NK-92 treated with Interleukin-12 subunit alpha and Interleukin-12 subunit beta, amount 100 ng/mL, for 24 hours (cell line): Measurements from ENCODE around the gene NKAIN2.

Source experiments
- DNase-seq: peaks from one replicate; lab custom pipeline; 2025; lab: John Stamatoyannopoulos, UW

The NKAIN2 gene

DNA sequence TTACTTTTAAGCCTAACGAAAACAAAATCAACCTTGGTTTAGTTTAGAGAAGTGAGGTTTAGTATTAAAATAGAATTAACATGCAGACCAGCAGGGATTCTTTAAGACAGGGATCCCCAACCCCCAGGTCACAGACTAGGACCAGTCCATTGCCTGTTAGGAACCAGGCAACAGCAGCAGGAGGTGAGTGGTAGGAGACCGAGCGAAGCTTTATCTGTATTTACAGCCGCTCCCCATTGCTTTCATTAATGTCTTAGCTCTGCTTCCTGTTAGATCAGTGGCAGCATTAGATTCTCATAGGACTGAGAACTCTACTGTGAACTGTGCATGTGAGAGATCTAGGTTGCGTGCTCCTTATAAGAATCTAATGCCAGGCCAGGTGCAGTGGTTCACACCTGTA lies 225.9 kb downstream of the NKAIN2 start:
- no peak for DNase-seq

DNA sequence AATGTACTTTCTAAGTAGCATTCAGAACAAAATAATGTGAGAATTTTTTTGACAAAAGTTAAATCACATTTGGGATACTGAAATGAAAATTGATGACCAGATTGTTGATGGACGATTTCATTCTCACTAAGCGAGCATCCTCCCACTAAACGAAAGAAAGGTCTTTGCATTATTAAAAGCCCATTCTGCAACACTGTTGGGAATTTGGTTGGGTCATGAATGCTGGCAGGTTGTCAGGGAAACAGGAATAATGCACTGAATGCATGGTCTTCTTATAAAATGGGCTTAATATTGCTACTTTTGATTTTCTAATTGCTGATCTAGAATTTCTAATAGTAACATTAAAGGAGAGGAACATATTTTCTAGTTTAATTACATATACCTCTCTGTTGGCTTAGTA lies 229.8 kb downstream of the NKAIN2 start:
- DNase-seq = no peak

DNA sequence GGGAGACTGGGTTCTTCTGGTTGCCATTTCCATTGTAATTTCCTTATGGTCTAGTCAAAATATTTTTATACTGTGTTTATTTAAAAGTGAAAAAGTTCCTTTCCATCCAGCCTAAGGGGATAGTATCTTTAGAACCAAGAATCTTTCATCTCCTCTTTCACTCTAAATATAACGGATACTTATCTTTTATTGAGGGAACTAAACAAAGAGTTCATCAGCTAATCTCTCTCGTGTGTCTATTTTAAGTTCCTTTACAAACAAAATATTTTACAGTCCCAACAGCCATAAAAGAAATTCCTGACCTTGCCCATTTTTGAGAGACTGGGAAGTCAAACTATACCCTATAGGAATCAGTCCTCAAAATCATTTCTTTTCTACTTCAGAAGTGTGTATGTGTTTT lies 232.7 kb downstream of the NKAIN2 start:
- DNase-seq = no peak

DNA sequence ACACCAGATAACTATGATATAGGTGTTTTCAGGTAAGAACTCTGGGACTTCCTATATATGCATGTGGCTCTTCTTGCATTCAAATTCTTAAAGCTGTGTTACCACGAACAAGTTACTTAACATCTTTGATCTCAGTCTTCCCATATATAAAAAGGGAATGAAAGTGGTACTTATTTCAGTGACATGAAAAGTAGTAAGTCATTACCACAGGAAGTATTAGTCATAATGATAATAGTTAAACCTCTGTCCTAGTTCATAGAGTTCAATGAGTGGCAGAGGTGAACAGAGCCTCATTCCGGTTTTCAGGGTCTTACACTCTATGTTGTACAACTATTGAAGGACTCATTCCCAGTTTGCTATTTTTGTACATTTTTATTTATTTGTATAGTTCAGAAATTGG lies 237.0 kb downstream of the NKAIN2 start:
- DNase-seq = no peak

DNA sequence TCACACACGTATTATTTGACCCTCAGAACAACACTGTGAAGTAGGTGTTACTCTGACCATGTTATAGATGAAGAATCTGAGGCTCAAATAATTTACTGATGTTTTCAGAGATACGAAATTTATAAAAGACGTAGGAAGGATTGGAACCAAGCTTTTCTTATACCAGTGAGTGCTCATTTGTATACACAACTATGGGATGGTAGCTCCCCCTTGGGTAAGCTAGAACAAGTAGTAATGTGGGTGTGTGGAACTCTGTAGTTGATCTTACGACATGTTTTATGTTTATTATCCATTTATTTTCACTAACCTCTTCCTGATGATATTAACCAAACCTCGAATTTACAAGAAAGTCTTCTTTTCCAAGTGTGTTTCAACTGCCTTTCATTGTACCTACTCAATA lies 248.5 kb downstream of the NKAIN2 start:
- DNase-seq = no peak

DNA sequence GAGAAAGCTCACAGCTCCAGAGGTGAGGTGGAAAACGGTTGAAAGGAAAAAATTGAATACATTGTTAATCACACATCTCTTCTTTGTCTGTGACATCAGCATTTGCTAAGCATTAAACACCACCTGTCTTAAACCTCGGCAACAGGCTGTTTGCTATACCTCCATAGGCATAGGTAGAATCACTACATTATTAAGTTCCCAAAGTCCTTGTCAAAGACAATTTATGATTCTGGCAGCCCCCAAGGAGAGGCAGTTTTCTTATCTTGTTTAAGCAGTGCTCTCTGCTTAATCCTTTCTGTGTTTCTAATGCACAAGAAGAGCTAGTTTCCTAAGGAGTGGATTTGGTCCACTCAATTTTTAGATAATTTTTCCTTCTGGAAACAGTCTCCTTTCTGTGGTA lies 249.7 kb downstream of the NKAIN2 start:
- no peak for DNase-seq

DNA sequence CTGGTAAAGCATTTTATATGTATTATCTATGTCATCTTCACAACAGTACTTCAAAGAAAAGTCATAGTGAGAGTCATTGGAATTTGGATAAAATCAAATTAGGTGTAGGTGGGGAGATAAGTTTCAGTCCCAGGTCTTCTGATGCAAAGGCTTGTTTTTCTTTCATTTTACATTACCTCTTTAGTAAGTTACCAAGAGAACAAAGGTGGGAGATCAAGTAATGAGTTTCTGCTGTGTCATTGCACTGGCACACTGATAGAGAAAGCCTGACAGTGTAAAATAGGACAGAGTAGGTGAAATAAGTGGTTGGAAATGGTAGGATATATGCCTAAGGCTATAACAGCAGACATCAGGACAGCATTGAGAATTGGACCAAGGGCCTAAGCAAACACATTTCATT lies 250.4 kb downstream of the NKAIN2 start:
- no peak for DNase-seq

DNA sequence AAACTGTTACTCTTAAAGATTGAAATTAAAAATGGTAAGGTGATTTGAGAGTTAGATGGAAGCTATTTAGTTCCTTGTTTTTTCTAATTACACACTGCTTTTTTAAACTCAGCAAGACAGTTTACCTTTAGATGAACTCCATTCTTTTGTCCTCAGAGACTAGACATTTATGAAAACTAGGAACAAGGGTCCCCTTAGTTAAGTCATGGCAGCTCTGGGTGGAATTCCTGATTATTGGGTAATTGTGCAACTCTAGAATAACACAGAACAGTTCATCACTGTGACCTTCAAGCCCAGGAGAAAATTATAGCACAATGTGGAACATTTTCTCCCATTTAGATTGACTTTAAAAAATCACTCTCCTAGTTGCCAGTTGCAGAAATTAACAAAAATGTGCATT lies 251.7 kb downstream of the NKAIN2 start:
- DNase-seq = no peak

DNA sequence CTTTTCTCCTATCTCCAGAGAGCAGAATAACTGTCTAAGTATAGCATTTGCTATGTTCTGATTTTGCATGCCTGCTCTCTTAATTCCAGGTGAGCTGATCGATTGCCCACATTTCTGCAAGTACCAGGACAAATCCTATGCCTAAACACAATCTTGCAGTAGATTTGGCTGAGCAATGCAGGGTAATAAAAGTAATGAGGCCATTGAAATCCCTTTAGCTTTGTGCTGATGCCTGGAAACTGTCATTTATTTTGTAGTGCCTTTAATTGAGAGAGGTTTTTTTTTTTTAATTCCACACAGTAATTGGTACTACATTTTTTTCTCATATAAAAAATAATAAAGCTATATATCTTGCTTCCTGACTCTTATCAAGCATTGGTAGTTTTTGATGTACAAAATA lies 252.3 kb downstream of the NKAIN2 start:
- DNase-seq = no peak

DNA sequence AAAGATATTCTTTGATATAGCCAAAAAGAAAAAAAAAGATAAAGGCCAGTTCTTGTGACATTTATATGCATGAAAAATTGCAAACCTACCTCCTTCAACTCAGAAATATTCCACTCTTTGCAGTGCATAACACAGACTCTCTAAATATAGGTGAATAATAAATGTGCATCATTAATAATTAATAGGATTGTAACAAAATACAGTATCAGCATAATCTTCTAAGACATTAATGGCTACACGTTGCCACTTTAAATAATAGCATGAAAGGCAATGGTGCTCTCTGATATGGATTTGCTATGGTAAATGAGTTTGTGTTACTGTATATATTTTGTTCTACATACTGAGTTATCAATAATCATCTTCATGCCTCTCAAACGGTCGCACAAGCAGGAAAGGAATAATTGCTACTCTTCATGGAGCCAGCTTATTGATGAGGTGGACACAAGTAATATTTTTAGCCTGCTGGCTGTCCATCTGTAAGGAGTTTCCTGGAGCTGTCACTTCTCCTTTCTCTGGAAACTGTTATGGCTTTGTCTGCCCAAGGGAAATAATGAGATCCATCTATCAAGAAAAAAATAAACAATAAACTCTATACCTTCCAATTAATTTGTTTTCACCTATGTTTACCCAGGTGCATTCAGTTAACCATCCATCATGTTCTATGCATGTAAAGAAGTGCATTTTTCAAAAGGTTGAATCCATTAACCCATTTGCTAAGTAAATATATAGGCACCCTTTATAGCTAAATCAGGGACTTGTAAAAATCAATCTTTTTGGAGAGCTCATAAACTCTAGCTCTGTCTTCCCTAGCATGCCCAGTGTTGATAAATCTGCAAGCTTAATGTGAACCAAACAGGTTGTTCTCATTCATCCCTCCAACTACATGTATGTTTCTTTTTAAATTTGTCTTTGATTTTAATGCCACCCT lies 253.0 kb downstream of the NKAIN2 start:
- DNase-seq = no peak

DNA sequence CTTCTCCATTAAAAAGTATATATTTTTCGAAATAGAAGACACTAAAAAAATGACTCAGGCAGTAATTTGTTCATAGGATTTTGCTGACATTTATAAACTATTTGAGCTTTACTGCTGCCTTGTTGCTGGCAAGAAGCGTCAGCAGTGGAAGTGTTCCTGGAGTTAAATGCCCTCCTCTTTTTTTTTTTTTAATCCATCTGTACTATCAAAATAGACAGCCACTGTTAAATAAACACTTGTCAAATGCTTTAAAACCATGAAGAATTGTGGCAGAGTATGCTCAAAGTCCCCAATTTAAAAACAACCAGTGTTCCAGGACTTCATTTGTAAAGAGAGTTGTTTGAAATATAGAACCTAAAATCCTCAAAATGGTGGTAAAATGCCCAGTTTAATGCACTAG lies 253.8 kb downstream of the NKAIN2 start:
- no peak for DNase-seq

DNA sequence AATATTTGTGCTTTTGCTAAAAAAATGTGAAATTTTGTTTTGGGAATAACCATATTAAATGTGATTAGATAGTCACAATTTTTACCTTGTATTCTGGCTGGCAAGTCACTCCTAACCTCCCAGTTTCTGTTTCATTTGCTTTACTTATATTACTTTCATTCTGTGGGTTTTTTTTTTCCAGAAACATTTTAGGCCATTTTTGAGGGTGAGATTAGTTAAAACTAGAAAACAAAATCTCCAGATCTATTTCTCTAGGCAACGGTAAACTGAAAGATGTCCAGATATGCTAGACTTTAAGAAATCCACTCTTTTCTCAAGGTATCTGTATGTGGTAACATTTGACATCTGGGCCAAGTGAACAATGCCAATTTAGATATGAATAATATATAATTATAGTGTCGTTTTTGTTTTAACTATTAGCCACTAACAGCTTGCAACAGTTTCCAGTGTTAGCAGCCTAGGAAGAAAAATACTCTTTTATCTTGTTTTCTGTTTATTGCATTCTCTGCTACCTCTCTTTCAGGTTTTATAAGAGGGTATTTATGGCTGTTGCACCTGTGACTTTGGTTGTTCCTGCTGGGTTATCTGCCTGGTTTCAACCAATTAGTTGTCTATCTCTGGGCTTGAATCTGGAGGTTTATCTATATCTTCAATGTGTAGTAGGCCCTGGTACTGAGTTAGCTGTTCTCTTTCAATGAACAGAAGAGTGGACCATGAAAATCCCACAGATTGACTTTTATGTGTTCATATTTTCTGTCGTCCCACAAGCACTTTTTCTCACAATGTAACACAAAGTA lies 260.9 kb downstream of the NKAIN2 start:
- DNase-seq = no peak

DNA sequence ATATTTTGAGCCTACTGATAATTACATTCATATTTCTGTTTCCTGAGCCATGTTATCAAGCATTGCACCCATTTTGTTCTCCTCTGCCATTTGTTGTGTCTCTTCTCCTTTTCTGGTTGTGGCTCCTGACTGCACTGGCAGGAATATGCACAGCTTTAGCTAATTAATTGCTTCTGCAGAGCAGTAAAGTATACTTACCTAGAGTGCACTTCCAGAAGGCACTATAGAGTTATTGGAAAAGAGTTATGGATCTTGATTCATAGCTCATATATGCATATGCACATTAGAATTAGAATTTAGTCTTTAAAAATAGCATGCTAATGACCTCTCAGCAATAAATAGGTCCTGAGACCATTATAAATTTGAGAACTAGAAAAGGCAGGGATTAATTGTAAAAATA lies 262.6 kb downstream of the NKAIN2 start:
- no peak for DNase-seq

DNA sequence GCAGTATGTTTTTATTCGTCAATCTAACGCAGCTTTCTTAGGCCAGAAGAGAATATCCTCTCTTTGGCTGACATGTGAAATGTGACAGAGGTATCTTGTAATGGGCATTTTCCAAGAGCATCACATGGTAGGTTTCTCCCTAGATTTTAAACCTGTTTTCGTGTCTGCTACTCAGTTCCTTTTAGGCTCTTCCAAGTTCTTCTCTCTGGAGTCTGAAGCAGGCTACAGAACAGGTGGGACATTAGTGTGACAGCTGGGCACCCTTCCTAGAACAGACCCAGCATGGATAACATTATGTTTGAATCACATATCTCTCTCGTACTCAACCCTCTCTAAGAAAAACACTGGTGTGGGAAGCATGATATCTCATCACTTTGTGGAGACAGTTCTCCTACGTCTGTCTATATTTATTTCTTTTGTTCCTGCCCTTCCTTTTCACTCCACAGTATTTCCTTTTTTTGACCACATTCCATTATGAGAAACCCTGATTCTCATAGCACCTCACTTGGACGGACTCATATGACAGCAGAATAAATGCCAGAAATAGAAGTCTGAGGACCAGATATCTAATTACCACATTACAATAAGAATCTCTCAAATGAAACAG lies 263.4 kb downstream of the NKAIN2 start:
- no peak for DNase-seq

DNA sequence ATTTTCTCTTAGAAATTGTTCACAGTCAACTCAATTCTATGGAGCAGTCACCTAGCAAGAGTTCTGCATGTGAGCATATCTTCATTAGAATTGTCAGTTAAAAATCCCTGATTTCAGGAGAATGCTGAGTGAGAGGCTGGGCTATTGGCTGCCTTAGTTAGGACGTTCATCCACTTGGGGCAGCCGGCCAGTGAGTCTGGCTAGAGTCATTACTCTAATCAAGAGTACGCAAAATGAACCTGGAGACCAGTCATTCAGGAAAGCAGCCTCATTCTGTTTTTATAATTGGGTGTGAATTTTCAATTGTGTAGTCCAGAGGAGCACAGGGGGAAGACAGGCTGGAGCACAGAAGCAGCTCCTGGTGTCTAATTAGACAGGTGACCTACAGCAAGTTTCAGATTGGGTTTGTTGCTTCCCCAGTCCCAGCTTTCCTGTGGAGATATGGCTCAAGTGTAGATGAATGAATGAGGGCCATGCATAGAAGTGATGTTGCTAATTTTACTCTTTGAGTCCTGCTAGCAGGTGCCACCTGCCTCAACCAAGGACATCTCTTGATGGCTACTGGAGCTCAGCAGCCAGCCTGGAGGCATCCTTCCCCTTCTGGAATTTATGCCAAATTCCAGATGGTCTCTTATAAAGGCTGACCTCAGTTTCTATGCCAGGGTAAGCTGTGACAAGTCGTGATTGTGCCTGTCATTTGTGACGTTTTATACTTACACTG lies 265.7 kb downstream of the NKAIN2 start:
- no peak for DNase-seq

DNA sequence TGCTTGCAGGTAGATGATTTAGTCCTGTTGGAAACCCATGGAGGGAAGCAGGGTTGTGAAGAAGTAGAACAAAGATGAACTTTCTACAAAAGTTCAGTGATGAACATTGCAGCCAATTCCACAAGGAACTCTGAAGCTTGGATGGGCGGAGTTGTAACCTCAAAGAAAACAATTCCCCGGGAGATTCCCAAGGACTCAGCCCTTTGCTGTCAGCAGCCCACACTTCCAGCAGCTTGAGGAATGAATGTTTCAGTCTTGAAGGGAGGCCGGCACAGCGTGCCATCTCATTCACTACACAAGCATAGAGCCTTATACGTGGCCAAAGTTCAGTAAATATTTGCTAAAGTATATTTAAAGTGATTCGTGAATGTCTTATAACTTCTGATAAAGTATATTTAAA lies 269.4 kb downstream of the NKAIN2 start:
- no peak for DNase-seq

DNA sequence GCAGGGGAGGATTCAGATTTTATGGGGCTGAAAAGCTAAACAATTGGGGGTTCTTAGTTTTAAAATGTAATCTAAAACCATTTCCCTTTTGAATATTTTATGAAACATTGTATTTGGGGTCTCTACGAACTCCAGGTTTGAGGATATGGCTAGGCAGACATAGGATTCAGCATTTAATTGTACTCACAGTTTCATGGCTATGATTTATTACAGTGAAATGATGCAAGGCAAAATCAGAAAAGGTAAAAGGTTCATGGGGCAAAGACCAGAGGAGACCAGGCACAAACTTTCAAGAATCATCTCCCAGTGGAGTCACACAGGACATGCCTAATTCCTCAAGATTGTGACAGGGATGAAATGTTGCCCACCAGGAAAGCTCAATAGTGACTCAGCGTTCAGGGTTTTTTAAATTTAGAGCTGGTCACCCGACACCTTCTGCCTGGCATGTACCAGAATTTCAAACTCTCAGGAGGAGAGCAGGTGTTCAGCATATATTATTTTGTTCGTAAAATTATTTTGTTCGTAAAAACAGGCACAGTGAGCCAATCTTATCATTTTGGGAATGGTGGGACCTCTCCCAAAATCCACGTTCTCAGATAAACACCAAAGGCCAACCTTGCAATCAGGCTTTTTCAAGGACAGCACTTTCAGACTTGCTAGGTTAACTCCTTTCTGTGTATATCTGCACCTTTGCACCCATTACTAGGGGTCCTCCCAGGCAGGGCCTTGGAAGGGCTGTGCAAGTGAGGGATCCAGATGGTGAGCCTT lies 270.3 kb downstream of the NKAIN2 start:
- no peak for DNase-seq

DNA sequence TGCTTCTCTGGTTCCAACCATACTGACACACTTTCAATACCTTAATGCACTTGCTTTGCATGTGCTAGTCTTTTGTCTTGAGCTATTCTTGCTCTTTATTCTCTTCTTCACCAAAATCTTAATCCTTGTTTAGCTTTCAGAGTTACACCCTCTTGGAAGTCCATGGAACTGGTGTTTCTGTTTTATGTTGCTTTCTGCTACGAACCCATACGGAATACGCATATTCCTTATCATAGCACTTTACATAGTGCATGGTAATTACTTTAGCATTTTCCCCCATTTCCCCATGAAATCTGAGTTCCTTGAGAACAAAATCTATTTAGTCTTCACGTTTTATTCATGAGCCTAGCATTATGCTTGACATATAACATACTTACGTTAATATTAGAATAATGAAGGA lies 270.9 kb downstream of the NKAIN2 start:
- DNase-seq = no peak

DNA sequence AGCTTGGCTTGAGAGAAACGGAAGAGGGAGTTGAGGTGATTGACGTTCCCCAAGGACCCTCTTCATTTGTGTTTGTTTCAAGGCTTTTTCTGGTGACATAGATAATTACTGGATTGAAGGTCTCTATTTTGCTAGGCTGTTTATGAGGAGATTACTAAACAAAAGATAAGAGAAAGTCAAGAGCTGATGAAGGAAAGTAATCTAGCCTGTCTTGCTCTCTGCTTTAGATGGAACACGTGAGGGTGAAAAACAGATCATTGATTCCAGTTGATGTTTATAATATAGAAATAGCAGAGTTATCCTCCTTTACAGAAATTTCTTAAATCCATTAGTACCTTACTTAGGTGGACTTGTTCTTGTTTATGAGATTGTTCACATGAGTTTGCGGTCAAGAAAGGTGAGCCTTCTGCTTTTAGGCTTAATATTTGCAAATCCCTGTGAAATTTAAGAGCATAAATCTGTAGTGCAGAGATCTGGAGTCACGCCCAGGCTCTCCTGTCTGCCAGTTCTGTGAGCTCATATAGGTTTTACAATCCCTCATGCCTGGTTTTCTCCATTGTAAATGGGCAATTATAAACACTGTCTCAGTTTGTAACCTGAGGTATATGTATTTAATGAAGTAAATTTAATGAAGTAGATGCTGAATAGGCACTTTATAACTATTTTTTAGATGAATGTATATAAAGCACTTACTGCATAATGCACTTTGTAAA lies 272.8 kb downstream of the NKAIN2 start:
- no peak for DNase-seq

DNA sequence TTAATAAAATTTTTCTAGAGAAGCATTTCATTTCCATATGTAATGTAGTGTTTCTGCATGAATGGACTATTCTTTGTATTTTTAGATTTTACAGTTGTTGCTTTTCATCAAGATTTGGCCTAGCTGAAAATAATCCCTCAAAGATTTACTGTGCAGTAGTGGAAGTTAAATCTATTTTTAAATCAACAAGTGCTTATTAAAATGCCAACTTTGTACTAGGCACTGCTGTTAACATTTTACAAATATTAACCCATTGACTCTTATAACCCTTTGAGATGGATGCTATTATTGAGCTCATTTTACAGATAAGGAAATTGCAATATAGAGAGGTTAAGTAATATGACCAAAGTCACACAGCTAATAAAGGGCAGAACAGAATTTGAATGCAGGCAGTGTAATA lies 274.5 kb downstream of the NKAIN2 start:
- no peak for DNase-seq

DNA sequence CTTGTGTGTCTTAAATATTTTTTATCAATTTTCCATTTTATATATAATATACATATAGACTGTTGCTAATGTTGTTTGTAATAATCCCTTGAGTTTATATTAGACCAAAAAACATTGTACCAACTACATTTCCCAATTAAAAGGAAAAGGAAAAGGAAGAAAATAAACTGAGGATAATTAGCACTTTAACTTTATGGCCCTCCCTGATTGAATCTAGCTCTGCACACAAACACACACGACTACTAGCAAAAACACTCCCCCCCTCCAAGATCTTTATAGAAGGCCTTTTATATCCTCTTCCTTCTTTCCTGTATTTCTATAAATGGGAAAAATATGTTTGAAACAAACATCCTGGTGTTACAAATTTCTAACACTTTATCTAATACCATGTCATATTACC lies 276.8 kb downstream of the NKAIN2 start:
- DNase-seq = no peak
